Peyer's patch (tissue), 4 donors: ENCODE data around the gene BIRC2.

ENCODE experiments used
- POLR2A ChIP-seq, 2 donors: fragments of 450-650 bp; IDR thresholded peaks; one replicate each; pipeline ENCODE4 v1.5.1; 2017; ENCODE audit warnings: antibody characterized with exemption in 2 of 2, mild to moderate bottlenecking in 2 of 2, moderate library complexity in 2 of 2
- TF ChIP-seq, protein P1 (sequence below), 6 experiments: fragments of 450-650 bp in 4 of 6; fragments of 200-600 bp in 2 of 6; sonication (generic) in 1 of 6; IDR thresholded peaks; one replicate each; pipeline ENCODE4 v1.5.1; 2017 to 2019; ENCODE audit warnings: antibody characterized with exemption in 6 of 6, mild to moderate bottlenecking in 3 of 6, moderate library complexity in 1 of 6

DNA sequence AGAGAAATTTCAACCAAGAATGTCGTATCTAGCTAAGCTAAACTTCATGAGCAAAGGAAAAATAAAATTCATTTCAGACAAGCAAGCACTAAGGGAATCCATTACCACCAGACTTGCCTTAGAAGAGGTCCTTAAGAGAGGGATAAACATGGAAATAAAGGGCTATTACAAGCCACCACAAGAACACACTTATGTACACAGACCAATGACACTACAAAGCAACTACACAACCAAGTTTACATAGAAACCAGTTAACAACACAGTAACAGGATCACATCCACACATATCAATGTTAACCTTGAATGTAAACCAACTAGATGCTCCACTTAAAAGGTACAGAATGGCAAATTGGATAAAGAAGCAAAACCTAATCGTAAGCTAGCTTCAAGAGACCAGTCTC is 67.5 kb downstream of the BIRC2 start:
- TF ChIP-seq, protein P1, sequence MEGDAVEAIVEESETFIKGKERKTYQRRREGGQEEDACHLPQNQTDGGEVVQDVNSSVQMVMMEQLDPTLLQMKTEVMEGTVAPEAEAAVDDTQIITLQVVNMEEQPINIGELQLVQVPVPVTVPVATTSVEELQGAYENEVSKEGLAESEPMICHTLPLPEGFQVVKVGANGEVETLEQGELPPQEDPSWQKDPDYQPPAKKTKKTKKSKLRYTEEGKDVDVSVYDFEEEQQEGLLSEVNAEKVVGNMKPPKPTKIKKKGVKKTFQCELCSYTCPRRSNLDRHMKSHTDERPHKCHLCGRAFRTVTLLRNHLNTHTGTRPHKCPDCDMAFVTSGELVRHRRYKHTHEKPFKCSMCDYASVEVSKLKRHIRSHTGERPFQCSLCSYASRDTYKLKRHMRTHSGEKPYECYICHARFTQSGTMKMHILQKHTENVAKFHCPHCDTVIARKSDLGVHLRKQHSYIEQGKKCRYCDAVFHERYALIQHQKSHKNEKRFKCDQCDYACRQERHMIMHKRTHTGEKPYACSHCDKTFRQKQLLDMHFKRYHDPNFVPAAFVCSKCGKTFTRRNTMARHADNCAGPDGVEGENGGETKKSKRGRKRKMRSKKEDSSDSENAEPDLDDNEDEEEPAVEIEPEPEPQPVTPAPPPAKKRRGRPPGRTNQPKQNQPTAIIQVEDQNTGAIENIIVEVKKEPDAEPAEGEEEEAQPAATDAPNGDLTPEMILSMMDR (IDR thresholded peaks at IDR 0.05) = no peak
- TF ChIP-seq POLR2A (IDR thresholded peaks at IDR 0.05) = no peak
